Calu3 (cell line): Measurements from ENCODE around the gene CKMT2. TPM values are rescaled to one million over a fixed set of nuclear protein-coding genes. Genes with fewer than 3 reads are reported as not detected.

Experiments used
- BruUV-seq: library from RNA; stranded (reverse); fragments of 400-500 nt; replicated peaks from 2 replicates; lab custom pipeline; 2021; lab: Mats Ljungman, UMichigan
- CTCF ChIA-PET: fragments of 300-600 bp; sonication (Branson Sonifier 250); formaldehyde crosslinking; loops from one replicate; lab custom pipeline; 2022; ENCODE audit warnings: antibody characterized with exemption; lab: Charles Lee
- DNase-seq: peaks from one replicate; pipeline ENCODE4 v3.0.0; 2022
- H3K27ac Mint-ChIP-seq: one replicate; pipeline ENCODE4 v1.8.0; 2022; ENCODE audit warnings: mixed read lengths; ENCODE audit not compliant: unreplicated experiment
- H3K27me3 Mint-ChIP-seq: one replicate; pipeline ENCODE4 v1.8.0; 2022; ENCODE audit warnings: mixed read lengths; ENCODE audit not compliant: unreplicated experiment
- H3K36me3 Mint-ChIP-seq: one replicate; pipeline ENCODE4 v1.8.0; 2022; ENCODE audit warnings: mild to moderate bottlenecking, moderate library complexity, mixed read lengths; ENCODE audit not compliant: insufficient read depth, unreplicated experiment
- H3K4me1 Mint-ChIP-seq: one replicate; pipeline ENCODE4 v1.8.0; 2022; ENCODE audit warnings: mild to moderate bottlenecking, low read depth, mixed read lengths; ENCODE audit not compliant: unreplicated experiment
- H3K4me3 Mint-ChIP-seq: one replicate; pipeline ENCODE4 v1.8.0; 2022; ENCODE audit warnings: mild to moderate bottlenecking, low read depth, moderate library complexity, mixed read lengths; ENCODE audit not compliant: unreplicated experiment
- H3K9me3 Mint-ChIP-seq: one replicate; pipeline ENCODE4 v1.8.0; 2022; ENCODE audit warnings: low read depth, mixed read lengths; ENCODE audit not compliant: unreplicated experiment
- intact Hi-C: fragments of 100-400 bp; cut with micrococcal nuclease; formaldehyde crosslinking; loops from one replicate; pipeline ENCODE4 v1.10.0; 2022; ENCODE audit not compliant: unreplicated experiment
- total RNA-seq: library from RNA; stranded (reverse); gene quantifications from 2 replicates; pipeline ENCODE4 v1.2.3, GENCODE V29; 2022
- TF ChIP-seq, protein P1 (sequence below): fragments of 200-600 bp; IDR thresholded peaks from one replicate; pipeline ENCODE4 v1.8.0; 2022; ENCODE audit warnings: antibody characterized with exemption; ENCODE audit not compliant: unreplicated experiment

The CKMT2 gene
- total RNA-seq, 1 experiment from 2014 or later = not detected

DNA sequence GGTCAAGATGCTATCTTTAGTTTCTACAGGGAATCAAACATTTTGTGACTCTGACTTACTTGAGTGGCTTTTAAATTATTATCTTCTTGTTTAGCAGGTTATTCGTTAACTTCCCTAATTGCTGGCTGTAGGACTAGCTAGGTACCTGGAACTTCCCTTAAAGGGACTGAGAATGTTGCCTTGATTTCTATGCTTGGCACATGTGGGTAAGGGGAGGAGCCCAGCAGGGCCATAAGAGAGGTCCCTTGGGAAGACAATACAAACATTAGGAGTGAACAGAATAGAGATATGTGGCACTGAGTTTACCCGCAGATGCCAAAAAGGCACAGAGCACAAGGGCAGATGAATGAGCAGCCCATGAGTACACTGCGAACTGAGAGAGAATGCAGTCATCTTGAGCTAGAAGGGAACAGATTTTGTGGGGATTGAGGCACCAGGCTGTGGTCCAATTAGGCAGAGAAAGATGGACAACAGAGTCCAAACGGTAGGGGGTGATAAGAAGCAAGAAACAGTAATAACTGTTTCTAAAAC, 9.8 kb downstream of the CKMT2 start:
- DNase-seq = no peak
- Mint-ChIP-seq H3K27ac (no peak overlapping the region), H3K9me3 (no peaks in the 10 kb centered on the region), H3K36me3 (no peaks in the 10 kb centered on the region), H3K4me3 (no peak overlapping the region), H3K27me3 (no peaks in the 10 kb centered on the region), H3K4me1 (peaks cover 37% of the 10 kb centered on the region)
- intact Hi-C loops = loop anchor here (10.0 kb wide), 1 partner anchor 52 kb away; no protein-coding TSS in a partner anchor
- no TSS peak for BruUV-seq
- TF ChIP-seq, protein P1, sequence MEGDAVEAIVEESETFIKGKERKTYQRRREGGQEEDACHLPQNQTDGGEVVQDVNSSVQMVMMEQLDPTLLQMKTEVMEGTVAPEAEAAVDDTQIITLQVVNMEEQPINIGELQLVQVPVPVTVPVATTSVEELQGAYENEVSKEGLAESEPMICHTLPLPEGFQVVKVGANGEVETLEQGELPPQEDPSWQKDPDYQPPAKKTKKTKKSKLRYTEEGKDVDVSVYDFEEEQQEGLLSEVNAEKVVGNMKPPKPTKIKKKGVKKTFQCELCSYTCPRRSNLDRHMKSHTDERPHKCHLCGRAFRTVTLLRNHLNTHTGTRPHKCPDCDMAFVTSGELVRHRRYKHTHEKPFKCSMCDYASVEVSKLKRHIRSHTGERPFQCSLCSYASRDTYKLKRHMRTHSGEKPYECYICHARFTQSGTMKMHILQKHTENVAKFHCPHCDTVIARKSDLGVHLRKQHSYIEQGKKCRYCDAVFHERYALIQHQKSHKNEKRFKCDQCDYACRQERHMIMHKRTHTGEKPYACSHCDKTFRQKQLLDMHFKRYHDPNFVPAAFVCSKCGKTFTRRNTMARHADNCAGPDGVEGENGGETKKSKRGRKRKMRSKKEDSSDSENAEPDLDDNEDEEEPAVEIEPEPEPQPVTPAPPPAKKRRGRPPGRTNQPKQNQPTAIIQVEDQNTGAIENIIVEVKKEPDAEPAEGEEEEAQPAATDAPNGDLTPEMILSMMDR = no peak
- CTCF ChIA-PET = interaction anchor here (0.6 kb wide), 1 partner anchor 1011 kb away, joined by 4 read pairs; no protein-coding TSS in a partner anchor

DNA sequence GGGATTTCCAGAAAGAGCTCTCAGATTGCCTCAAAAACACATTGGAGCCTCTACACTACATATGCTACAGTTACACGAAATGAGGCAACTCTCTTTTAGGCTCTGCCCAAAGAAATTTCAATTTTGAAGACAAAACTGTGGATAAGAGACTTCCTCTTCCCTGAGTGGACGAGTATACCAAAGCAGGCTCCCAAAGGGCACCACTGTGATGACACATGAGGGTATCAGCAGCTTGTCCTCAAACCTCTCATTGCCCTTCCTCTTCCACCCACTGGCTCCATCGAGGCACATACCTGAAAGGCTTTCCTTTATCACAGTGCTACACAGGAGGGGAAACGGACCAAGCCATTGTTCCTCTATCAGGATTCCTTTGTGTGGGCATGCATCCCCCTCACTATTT, 11.3 kb downstream of the CKMT2 start:
- Mint-ChIP-seq H3K4me1 (peaks cover 38% of the 10 kb centered on the region), H3K36me3 (no peaks in the 10 kb centered on the region), H3K27me3 (no peaks in the 10 kb centered on the region), H3K4me3 (no peak overlapping the region), H3K27ac (no peak overlapping the region), H3K9me3 (no peaks in the 10 kb centered on the region)
- TF ChIP-seq, protein P1 = no peak
- intact Hi-C loops = loop anchor here (10.0 kb wide), 1 partner anchor 50 kb away; no protein-coding TSS in a partner anchor
- no TSS peak for BruUV-seq
- DNase-seq = no peak
- CTCF ChIA-PET = interaction anchor here (0.7 kb wide), 2 partner anchors 26 to 42 kb away, joined by 3 read pairs; no protein-coding TSS in a partner anchor

DNA sequence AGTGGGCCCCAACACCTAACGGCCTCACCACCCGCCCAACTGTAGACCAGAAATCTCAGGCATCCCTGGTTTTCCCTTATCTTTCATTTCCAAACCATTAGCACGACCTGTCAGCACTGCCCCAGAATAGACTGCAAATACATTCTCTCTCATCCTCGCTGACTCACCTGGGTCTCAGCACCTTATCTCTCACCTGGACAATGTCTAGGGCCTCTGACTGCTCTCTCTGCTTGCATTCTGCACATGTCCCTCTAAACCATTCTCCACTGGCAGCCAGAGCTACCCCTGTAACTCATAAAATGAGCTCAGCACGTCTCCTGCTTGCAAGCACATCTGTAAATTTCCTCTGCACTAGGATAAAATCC, 12.7 kb downstream of the CKMT2 start:
- Mint-ChIP-seq H3K9me3 (no peaks in the 10 kb centered on the region), H3K27me3 (no peaks in the 10 kb centered on the region), H3K4me3 (peak overlapping the region; percentile 0), H3K36me3 (no peaks in the 10 kb centered on the region), H3K4me1 (peaks cover 48% of the 10 kb centered on the region), H3K27ac (peak overlapping the region; percentile 21)
- no TSS peak for BruUV-seq
- TF ChIP-seq, protein P1 = no peak
- CTCF ChIA-PET = interaction anchor here (1.1 to 2.0 kb wide), 2 partner anchors 54 to 326 kb away, joined by 3 to 6 read pairs; no protein-coding TSS in a partner anchor
- intact Hi-C loops = loop anchor here (10.0 kb wide), 1 partner anchor 49 kb away; no protein-coding TSS in a partner anchor
- DNase-seq = no peak

DNA sequence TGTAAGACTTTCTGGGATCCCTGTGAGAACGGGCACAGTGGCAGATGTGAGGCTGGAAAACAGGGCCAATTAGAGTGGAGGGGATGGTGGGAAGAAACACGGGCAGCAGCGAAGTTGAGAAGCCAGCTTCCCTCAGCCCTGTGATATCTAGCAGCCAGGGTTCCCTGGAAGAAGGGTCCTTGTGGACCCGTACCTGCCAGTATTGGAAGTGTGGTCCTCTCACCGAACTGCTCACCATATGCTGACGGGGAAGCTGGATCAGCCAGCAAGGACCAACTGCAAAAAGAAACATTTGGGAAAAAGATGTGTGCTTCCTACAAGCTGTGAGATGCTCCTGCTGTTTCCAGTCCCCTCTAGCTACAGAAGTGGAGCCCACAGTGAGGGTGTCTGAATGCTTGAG, 13.6 kb downstream of the CKMT2 start:
- intact Hi-C loops = loop anchor here (10.0 kb wide), 1 partner anchor 48 kb away; no protein-coding TSS in a partner anchor
- Mint-ChIP-seq H3K27me3 (no peaks in the 10 kb centered on the region), H3K27ac (no peak overlapping the region), H3K4me1 (peaks cover 48% of the 10 kb centered on the region), H3K4me3 (no peak overlapping the region), H3K9me3 (no peaks in the 10 kb centered on the region), H3K36me3 (no peaks in the 10 kb centered on the region)
- BruUV-seq = no TSS peak
- CTCF ChIA-PET = interaction anchor here (2.0 kb wide), 1 partner anchor 53 kb away, joined by 6 read pairs; no protein-coding TSS in a partner anchor
- no peak for DNase-seq
- TF ChIP-seq, protein P1 = no peak
